ENCODE results near the gene CLIP4.
"Not testable (repeated sequence)": the region's sequence is repeated elsewhere in the genome, so short reads cannot be mapped to it uniquely, and the experiment has no call there.

Gene CLIP4, protein sequence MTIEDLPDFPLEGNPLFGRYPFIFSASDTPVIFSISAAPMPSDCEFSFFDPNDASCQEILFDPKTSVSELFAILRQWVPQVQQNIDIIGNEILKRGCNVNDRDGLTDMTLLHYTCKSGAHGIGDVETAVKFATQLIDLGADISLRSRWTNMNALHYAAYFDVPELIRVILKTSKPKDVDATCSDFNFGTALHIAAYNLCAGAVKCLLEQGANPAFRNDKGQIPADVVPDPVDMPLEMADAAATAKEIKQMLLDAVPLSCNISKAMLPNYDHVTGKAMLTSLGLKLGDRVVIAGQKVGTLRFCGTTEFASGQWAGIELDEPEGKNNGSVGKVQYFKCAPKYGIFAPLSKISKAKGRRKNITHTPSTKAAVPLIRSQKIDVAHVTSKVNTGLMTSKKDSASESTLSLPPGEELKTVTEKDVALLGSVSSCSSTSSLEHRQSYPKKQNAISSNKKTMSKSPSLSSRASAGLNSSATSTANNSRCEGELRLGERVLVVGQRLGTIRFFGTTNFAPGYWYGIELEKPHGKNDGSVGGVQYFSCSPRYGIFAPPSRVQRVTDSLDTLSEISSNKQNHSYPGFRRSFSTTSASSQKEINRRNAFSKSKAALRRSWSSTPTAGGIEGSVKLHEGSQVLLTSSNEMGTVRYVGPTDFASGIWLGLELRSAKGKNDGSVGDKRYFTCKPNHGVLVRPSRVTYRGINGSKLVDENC

GRCh38 chr2:29114946-29115609, at the start of gene CLIP4:
CLIP4 (plus strand) TSS chr2:29115415; CDS start chr2:29121389, 5,974 bp downstream.
- DNase-seq = peak; percentile 40 to 78 (median 67)

GRCh38 chr2:29066271-29066860, 48.8 kb upstream of the CLIP4 start:
- no peak for DNase-seq

- DNase-seq = no peak
These were observed 48.1 kb upstream of the CLIP4 start for GRCh38 chr2:29066997-29067605.

DNA sequence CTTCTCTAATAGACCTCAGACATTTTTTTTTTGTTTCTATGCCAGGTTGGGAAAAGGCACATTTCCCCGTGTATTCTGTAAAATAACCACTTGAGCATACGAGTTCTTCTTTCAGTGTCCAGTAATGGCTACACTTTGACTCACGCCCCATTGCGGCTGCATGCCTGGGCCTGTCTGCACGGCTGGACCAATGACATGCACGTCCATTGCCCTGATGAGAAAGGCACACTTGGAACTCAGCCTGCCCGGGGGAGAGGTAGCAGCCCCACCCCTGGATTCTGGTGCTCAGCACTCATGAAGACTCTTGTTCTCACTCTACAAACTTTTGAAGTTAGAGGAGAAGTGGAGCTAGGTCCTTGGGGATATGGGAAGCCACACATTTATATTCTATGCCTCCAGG, 46.7 kb upstream of the CLIP4 start:
- DNase-seq = no peak

GRCh38 chr2:29070526-29070925, 44.7 kb upstream of the CLIP4 start:
- DNase-seq = no peak

GRCh38 chr2:29071032-29071975, 43.9 kb upstream of the CLIP4 start:
- DNase-seq = no peak

DNA sequence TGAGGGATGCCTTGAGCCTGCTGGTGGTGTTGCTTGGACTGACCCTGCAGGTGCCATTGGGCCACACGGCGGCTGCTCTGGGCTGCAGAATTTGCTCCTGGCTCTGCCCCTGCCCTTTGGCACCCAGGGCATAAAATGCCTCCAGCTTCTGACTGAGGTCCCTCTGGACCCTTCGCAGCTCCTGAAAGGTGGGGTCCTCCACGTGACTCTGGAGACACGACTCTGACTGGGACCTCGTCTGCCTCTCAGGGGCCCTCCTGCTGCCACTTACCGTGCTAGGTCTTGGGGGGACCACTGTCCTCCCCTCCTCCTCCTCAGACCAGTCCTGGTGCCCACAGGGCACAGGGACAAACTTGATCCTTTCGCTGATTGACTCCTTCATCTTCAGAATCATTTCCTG, 43.0 kb upstream of the CLIP4 start:
- no peak for DNase-seq

DNA sequence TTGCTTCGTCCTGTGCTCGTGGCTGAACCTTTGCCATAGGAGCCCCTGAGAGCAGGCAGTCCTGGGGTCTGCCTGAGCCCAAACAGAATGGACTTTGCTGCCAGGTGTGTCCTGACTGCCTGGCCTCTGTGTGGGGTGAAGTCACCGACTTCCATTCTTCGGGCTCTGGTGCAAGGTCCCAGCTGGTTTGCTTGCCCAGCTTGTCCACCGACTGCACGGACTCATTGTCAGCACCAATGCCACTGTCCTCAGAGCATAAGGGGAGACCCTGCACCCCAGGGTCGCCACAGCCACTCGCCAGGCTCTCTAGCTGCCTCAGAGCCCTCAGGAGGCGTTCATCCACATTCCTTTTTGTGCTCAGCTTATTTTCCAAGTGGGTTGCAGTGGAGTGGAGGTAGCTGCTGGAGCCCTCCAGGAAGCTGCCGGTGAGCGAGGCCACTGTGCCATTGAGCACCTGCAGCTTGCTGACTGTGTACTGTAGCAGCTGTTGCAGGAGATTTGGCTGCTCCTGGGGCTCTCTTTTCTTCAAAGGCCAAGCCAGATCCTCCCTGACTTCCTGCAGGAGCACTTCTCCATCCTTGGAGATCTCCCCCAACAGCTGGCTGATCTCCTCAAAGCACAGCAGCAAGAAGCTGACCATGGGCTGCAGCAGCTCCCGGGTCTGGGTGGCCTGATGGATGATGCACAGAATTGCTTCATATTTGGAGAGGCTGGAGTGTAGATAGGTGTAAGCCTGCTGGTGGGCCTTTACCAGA, 42.1 kb upstream of the CLIP4 start:
- no peak for DNase-seq

GRCh38 chr2:29073933-29074332, 41.3 kb upstream of the CLIP4 start:
- DNase-seq = no peak

- DNase-seq = no peak
These were observed 40.8 kb upstream of the CLIP4 start, which contains the start of gene PCARE for GRCh38 chr2:29074411-29074810. PCARE (minus strand) TSS chr2:29074523; CDS start chr2:29074261, 262 bp downstream.

DNA sequence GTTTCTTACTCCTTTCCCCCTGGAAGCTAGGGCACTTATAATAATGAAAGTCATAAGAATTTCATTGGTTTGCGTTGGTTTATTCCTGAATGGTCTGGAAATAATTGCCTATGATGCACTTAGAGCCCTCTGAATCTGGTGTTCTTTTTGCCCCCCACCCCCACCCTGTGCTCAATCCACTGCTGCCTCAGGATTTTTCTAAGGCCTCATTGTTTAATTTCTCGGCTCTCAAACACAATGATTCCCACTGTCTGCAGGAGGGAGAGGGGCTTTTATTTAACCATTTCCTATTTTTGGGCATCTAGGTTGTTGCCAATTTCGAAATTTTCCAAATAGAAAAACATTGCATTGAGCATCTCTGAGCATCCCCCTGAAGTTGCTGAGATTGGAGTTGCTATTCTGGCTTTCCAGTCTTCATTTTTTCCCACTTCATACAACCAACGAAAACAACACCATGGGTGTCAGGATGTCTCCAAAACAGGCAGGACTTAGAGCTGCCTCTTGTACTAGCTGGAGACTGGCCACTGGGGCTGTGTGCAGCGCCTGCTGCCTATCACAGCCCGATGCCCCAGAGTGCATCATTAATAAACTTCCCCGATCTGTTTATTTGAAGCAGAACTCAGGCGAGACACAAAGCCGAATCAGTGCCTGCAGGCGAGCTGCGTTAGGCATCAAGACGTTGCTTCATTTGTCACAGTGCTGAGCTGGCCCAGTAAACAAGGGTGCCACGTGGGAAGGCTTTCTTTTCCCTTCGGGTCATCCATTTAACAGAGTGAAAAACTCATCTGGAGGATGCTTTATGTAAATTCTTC, 39.1 kb upstream of the CLIP4 start:
- DNase-seq = no peak

GRCh38 chr2:29079887-29080286, 35.3 kb upstream of the CLIP4 start:
- DNase-seq = no peak

- DNase-seq = no peak
These were observed 34.1 kb upstream of the CLIP4 start for GRCh38 chr2:29080886-29081743.

DNA sequence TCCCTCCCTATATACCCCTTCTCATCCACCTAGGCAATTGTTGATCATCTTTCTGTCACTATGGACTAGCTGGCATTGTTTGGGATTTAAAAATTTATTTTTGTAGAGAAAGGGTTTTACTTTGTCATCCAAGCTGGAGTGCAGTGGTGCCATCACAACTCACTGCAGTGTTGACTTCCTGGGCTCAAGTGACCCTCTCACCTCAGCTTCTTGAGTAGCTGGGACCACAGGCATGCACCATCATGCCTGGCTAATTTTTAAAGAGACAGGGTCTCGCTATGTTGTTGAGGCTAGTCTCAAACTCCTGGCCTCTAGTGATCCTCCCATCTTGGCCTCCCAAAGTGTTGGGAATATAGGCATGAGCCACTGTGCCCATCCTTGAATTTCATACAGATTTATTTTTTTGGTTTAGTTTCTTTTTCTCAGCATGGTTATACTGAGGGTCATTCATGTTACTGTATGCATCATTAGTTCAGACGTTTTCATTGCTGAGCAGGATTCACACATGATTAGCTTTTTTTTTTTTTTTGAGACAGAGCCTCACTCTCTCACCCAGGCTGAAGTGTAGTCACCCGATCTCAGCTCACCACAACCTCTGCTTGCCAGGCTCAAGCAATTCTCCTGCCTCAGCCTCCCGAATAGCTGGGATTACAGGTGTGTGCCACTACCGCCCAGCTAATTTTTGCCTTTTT, 32.3 kb upstream of the CLIP4 start:
- DNase-seq = no peak

- DNase-seq = no peak
These were observed 30.7 kb upstream of the CLIP4 start for GRCh38 chr2:29084554-29084953.

DNA sequence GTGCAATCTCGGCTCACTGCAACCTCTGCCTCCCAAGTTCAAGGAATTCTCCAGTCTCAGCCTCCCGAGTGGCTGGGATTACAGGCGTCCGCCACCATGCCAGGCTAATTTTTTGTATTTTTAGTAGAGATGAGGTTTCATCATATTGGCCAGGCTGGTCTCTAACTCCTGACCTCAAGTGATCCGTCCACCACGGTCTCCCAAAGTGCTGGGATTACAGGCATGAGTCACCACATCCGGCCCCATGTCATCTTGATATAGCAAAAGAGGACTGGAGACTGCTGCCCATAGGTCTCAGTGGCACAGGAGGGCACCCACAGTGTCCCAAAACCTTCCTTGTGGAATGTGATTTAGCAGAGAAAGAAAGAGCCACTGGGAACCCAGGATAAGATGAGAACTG, 24.9 kb upstream of the CLIP4 start:
- DNase-seq = not testable (repeated sequence)

DNA sequence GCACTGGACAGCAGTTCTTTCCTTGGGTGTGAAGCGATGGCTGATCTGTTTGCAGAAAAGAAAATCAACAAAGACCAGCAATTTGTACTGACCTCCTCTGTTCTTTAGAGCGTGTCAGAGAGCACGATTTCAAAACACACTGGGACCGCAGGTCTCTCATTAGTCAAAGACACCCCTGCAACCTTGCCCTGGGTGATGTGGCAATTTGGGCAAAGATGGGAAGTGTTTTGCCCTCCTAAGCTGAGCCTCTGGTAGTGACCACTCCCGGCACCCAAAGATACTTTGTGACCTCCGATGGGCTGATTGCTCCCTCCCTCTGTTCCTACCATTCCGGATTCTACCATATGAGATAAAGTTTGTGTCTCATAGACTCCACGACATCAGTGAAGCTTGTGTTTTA, 18.2 kb upstream of the CLIP4 start:
- no peak for DNase-seq

GRCh38 chr2:29097569-29097968, 17.6 kb upstream of the CLIP4 start:
- DNase-seq = no peak
